ENCODE results near the gene TKT.

GRCh38 chr3:53259427-53260259 is 3.8 kb upstream of the TKT start:
- TF ChIP-seq, protein P1, sequence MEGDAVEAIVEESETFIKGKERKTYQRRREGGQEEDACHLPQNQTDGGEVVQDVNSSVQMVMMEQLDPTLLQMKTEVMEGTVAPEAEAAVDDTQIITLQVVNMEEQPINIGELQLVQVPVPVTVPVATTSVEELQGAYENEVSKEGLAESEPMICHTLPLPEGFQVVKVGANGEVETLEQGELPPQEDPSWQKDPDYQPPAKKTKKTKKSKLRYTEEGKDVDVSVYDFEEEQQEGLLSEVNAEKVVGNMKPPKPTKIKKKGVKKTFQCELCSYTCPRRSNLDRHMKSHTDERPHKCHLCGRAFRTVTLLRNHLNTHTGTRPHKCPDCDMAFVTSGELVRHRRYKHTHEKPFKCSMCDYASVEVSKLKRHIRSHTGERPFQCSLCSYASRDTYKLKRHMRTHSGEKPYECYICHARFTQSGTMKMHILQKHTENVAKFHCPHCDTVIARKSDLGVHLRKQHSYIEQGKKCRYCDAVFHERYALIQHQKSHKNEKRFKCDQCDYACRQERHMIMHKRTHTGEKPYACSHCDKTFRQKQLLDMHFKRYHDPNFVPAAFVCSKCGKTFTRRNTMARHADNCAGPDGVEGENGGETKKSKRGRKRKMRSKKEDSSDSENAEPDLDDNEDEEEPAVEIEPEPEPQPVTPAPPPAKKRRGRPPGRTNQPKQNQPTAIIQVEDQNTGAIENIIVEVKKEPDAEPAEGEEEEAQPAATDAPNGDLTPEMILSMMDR (IDR thresholded peaks at IDR 0.05): no peak
- TF ChIP-seq POLR2A (IDR thresholded peaks at IDR 0.05): no peak

All from right lobe of liver (tissue), 4 donors.